HG02884 (cell line): ENCODE data around the gene RAPGEF4.

Experiments used
- ATAC-seq: cut with Tn5 transposase; IDR thresholded peaks from one replicate; pipeline ENCODE4 v1.9.1; 2021; ENCODE audit warnings: mild to moderate bottlenecking, moderate library complexity; ENCODE audit not compliant: unreplicated experiment

Gene RAPGEF4

DNA sequence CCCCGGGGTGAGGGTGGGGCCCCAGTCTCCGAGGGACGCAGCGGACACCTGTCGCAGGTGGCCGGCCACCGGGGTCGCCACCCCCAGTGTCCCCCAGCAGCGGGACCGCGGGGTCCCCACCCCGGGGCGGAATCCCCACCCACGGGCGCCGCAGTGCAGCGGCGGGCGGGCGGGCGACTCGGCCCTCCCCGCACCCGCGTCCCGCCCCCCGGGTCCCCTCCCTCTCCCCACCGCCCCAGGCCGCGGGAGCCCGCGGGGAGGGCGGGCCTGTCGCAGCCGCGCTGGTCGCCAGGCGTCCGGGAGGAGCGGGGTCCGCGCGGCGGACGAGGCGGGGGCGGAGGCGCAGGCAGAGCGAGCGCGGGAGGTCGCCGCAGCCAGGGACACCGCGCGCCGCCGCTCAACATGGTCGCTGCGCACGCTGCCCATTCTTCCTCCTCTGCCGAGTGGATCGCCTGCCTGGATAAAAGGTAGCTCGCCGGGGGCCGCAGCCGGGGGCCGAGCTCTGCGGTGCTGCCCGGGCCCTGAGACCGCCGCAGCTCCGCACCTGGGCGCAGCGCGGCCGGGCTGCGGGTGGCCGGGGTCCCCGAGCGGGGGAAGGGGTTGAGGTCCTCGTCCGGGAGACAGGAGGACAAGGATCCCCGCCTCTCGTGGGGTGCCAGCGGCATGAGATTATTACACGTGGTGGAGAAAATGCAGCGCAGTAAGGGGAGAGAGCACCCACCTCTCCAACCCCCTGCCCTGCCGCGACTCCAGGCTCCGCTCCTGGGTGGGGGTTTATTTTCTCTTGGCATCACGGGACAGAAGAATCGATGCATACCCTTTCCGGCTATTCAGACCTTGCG, at the start of gene RAPGEF4:
Gene RAPGEF4, plus strand, starts transcription at position 264 of the 842 bp plus-strand sequence. Its CDS starts 139 bp downstream, at position 403.
- ATAC-seq = no peak

DNA sequence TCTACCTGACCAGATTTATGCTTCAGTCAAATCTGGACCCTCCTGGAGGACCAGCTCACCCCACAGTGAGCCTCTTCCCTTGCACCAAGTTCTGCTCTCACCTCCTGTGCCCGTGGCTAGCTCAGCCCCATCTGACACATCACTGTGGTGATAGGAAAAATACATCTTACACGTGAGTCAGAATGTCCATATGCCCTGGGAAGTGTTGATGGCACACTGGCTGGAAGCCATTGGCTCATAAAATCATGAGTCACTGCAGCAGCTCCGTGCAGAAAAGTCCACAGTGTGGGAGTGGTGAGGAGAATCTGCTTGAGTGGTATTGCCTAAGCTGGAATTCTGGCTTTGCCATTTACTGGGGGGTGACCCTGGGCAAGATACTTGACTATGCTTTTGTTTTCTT, 42.6 kb upstream of the RAPGEF4 start:
- no peak for ATAC-seq

DNA sequence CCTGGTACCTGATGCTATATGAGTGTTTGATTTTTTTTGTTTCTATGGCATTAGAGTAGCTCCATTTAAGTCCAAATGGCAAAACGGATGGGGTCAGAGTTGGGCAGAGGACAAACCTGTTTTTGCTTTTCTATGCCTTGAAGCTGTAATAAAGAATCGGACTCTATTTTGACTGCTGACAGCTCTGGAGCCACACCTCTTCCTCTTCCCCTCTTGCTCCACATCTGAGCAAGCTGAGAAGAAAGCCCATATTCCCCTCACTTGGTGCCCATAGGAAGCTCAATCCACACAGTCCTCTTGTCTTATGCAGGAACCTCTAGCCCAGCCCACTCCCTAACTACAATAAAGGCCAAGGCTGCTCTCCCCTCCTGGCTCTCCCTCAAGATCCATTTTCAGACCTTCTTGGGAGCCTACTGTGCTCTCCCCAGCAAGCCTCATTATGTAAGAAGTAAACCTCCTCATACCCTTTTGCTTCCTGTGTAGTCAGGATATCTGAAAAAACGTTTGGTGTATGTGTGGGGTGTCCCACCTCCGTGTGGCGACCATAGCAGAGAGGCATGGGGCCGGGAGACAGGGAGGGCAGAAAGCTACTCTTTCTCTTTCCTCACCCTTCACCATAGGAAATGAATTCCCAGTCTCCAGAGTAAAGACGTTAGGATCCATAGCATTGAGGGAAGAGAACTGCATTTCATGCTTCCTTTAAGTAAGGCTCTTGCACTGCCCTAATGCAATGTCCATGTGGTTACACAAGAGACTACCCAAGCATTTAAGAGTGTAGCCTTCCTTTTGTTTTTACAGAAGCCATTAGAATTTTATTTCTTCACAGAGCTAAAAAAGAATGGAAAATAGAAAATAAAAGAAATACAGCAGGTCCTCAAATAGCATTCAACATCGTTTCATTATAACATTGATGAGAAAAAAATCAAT, 41.9 kb upstream of the RAPGEF4 start:
- no peak for ATAC-seq

DNA sequence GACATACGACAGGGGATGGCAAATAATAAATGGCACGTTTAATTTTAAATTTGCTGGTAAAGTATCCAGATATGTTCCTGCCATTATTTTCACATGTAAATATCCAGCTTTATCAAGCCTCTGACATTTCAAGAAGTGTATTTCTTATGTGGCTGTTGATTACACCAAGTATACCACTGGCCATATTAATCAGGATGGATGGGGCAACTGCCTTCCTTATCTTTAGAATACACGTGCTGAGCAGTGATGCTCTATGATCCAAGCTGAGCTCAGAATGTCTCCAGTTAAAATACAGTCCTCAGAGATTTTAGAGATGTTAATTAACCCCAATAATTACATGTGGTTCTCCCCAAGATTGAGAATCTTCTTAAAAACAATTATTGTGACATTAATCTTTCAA, 38.3 kb upstream of the RAPGEF4 start:
- no peak for ATAC-seq

DNA sequence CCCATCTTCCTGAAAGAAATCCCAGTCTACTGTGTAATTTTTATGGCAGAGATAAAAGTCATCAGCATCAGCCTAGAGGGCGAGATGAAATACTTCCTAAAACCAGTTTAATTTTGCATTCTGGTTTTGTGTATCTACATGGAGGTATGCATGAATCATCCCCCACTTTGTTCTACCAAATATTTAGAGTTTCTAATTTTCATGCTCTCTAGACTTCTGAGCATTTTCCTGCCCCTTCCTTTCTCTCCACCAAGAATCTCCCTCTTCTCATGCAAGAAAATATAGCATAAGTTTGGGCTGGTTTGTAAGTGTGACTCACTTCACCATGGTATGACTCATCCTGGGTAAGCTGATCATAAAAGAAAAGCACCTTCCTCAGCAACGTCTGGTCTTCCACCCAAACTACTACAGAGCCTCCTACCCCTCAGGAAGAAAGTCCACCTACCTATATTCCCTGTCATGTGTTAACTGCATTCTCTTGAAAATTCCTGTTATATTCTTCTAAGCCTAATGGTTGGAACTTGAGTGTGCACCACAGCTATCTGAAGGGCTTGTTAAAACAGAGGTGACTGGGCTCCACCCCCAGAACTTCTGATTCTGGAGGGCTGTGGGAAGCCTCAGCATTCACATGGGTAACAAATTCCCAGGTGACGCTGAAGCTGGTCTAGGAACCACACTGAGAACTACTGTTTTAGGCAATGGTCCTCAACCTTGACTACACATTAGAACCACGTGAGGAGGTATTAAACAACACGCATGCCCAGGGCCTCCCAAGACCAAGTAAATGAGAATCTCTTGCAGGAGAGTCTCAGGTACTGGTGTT, 37.4 kb upstream of the RAPGEF4 start:
- peak; percentile 91 for ATAC-seq

DNA sequence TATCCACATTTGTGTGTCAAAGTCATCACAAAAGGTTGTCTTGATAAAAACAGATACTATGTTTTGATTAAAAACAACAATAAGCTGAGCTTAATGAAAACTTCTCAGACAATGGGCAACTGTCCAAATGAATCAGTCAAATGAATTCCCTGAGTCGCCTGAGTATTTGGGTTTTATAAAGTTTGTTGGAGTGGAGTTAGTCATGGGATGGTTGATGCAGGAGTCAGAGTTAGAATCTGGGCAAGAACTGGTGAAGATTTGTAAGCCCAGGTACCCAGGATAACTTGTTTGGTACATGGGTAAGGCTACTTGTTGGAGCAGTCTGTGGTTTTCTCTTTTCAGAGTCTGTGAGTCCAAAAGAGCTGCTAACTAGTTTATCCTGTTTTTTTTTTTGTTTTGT, 34.4 kb upstream of the RAPGEF4 start:
- no peak for ATAC-seq

DNA sequence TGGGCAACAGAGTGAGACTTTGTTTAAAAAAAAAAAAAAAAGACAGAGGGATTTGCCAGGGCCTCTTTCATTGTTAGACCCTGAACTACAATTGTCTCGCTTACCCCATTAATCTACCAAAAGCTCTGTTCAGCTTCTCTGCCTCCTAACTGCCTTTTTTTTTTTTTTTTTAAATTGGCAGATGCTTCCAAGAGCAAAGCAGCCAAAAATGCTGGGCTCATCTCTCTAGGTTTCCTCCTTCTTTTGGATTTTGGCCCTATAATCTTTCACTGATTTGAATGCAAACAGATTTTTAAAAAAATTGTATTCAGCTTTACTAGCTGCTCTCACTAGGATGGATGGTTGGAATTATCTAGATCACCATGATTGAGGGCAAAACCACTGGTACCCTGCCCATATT, 33.2 kb upstream of the RAPGEF4 start:
- no peak for ATAC-seq

DNA sequence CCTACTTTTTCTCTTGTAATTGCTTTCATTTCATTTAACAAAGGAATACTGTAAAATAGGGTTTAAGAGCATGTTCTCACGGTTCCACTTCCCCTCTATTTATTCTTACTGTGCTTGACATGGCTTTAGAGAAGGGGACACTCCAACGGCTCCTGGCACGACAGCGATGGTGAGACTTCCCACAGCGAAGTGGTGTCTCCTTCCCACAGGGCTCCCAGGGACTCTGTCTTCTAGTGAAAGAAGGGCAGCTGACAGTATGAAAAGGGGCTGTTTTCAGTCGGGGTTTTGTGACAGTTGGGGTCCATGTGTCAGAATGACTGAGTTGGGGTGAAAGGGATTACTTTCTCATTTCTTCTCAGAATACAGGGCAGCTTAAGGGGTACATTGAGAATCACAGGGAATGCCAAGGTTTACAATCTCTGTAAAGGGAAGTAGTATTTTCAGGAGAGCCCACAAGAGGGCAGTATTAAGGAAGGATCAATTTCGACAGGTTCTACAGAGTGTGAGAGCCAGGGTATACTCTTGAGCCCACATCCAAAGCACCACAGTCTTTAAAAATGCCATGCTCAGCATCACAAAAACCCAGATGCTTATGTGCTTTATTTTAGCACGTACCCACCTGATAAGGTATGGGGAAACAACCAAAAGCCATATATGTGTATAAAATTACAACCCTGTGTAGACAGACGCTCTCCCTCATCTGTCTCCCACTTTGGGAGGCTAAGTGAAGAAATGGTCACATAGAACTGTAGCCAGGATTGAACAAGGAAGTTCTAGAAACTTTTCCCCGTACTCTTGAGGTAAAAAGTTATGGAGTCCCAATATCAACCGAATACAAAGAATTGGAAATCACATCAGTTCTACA, 31.3 kb upstream of the RAPGEF4 start:
- ATAC-seq = no peak

DNA sequence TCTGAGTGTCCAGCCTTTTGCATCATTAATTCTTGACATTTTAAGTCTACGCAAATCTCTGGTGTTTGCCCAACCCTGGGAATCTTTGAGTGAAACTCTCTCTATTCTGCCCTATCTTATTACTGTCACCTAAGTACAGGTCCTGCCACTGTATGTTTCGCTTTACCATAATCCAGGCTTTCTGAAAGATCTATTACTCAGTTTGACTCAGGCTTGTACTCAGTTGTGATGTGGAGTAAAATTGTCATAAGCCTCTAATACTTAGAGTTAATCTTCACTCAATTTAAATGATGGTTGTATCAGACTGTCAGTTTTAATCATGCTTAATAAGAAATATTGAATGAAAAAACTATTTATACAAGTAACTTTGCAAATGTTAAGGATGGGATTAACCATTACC, 30.3 kb upstream of the RAPGEF4 start:
- no peak for ATAC-seq

DNA sequence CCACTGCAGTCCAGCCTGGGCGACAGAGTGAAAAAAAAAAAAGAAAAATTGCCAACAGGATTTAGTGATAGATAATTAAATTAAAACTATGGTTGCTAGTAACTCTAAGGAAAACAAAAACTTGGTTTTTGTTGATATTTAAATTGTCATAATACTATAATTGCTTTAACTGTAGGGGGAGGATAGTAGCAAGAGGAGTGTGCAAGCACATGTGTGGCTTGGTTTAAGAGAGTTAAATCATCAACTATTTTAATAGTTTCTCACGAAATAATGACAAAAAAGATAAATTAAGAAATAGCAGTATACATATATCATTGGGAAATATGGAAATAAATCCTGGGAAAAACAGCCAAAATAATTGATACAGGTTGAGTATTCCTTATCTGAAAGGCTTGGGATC, 27.4 kb upstream of the RAPGEF4 start:
- no peak for ATAC-seq

DNA sequence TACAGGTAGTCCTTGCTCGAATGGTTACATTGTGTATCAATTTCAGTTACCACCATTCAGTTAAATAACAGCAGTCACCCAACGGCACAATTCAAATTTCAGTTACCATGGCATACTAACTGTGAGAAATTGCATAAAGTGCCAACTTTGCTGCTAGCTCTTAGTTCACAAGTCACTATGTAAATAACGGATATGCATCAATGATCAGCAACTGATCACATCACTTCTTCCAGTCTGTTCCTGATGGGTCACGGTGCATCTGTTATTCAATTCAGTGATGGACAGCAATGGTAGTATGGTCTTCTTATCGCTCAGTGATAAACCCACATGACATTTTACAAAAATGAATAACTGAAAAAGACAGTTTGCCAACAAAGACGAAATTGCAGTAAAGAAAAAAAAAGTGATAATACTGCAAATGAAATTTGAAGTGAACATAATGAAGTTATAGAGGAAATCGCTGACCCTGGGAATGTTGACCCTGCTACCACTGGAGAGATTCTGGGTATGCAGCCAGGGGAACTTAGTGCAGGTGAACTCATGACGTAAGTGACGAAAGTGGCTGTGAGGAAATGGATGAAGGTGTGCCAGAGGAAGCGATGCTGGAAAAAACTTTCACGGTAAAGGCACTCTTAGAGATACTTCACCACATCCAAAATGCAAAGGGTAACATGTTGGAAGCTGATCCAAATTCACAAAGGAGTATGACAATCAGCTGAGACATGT, 25.9 kb upstream of the RAPGEF4 start:
- ATAC-seq = no peak

DNA sequence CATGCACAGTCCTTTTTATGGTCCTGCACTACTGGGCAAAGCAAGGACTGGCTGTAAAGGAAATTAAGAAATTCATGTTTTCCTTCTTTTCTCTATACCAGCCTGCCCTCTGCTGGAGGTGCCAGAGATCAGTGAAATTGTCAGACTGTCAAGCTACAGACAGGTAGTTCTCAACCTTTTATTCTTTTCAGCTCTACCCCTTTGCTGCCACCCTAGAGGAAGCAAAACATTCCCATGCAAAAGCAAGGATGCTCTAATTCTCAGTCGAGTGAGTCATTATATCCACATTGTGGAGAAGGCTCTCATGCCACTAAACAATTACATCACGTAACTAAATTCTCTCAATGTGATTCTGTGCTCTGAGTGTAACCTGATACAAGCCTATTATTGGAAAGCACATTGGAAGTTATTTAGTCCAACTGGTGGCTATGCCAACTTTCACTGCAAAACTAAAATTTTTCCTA, 25.0 kb upstream of the RAPGEF4 start:
- no peak for ATAC-seq

DNA sequence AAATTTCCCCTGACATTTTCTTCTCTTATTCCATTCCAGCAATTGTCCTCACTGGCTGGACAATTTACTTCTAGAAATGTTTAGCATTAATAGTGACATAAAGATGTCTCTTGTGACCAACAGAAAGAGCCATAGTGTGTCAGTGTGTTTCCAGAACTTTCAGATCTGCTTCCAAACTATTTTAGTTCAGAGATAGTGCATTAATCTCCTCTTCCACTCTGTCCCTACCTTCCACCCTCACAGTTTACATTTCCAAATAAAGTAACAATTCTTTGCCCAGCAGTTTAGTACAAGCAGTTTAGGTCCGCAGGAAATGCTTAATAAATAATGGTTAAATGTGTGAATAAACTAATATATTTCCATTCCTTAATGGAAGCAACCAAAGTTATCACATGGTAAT, 24.5 kb upstream of the RAPGEF4 start:
- no peak for ATAC-seq

DNA sequence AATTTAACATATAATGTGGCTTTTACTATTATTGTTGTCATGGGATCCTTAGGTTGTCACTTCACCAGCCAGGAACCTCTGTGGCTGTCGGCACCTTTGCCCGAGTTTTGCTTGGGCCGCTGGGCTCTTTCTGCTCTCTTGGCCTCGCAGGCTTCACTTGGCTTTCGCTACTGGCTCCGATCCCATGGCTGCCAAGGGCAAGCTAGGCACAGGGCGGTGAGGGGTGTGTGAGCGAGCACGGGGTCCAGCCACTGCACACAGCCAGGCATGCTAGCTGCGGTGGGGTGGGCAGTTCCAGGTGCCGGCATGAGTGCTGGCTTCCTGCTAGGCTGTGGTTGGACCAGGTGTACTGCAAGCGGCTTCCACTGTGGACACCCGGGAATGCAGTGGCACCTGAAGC, 23.4 kb upstream of the RAPGEF4 start:
- ATAC-seq = no peak

DNA sequence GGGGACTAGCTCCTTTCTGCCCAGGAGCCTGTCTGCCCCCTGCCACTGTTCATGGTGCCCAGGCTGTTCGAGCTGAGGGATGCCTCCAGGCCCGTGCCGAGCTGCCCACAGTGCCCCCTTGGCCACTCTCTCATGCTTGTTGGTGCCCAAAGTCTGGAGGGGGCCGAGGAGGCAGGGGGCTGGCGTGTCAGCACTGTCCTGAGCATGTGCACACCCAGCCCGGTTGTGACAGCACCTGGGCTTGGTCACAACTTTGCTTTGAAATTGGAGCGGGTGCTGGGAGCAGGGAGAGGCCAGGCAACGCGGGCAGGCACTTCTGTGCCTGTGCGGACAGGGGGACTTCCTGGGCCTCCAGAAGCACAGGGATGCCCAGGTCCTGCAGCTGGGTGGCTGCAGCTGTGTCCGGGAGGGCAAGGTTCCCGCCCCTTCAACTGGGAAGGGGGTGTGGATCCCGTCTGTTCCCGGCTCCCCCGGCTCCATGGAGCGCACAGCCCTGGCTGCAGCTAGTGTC, 22.2 kb upstream of the RAPGEF4 start:
- no peak for ATAC-seq

DNA sequence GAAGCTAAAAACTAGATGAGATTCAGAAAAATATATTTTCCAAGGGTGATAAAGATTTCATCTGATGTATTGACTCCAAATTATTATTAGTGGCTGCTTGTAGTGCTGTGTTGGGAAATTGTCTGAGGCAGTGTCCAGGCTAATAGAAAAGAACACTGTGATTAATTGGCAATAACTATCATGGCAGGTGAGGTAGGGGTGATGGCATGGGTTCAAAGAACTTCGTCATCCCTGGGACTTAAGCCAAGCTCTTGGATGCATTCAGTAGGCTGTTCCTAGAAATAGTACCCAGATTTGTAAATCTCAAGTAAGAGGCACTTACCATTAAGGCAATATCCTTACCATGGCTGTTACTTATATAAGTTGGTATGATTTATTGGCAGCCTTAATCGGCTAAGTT, 13.2 kb upstream of the RAPGEF4 start:
- ATAC-seq = no peak

DNA sequence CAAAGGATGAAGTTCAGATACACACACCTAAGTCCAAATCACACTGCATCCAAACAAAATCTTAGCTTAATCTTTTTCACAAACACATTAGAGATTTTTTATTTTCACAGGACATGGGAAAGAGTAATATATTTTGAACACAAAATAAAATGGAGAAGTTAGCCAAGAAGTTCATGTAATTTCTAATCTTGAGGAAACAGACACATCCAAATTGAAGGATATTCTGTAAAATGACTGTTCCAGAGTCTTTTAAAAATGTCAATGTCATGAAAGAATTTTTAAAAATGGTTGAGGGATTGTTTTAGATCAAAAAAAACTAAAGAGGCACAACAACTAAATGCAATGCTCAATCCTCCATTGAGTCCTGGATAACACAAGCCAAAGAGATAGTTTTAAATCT, 12.4 kb upstream of the RAPGEF4 start:
- ATAC-seq = no peak

DNA sequence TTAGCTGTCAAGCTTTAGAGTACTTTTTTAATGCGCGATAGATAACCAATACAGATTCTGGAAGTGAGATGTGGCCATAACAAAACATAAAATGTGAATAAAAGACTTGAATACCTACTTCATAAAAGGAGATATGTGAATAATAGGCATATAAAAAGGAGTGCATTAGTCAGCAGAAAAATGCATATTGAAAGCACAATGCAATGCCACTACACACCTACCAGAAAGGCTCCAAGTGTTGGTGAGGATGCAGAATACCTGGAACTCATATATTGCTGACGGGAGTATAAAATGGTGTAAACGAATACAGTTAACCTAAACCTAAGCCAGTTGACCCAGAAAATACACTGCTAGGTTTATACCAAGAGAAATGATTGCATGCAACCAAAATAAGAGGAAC, 10.9 kb upstream of the RAPGEF4 start:
- no peak for ATAC-seq

DNA sequence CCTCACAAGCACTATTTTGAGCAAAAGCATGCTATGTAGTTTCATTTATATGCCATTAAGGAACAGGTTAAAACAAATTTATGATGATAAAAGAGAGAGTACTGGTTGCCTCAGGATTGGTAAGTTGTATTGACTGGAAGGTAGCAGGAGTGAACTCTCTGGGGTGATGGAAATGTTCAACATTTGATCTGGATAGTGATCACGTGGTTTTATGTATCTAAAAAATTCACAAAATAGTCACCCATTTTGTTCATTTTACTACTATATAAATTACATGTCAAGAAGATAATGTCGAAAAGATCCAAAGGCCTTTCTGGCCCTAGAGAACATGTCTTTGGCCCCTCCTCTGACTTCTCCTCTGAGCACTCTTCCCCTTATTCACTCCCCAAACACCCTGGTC, 10.4 kb upstream of the RAPGEF4 start:
- no peak for ATAC-seq
